GM20000 (cell line): Measurements from ENCODE around the gene IL19.

ENCODE experiments used
- DNase-seq: peaks from one replicate; pipeline ENCODE4 v3.0.0; 2012; ENCODE audit warnings: low spot score
- CTCF ChIP-seq: IDR thresholded peaks from 2 replicates; pipeline ENCODE4 v1.5.1; 2012; ENCODE audit warnings: mild to moderate bottlenecking, control low read depth; ENCODE audit errors: extremely low read depth, missing control alignments

Gene IL19

GRCh38 chr1:206742719-206743383, 27.7 kb upstream of the IL19 start:
- no peak for DNase-seq
- TF ChIP-seq CTCF = no peak

- no peak for TF ChIP-seq CTCF
- no peak for DNase-seq
Measured at GRCh38 chr1:206744683-206745082, 25.9 kb upstream of the IL19 start.

- TF ChIP-seq CTCF = no peak
- DNase-seq = no peak
Measured at GRCh38 chr1:206745301-206745700, 25.3 kb upstream of the IL19 start.

- no peak for TF ChIP-seq CTCF
- no peak for DNase-seq
Measured at GRCh38 chr1:206748348-206749030, 22.1 kb upstream of the IL19 start.

GRCh38 chr1:206751891-206752290, 18.7 kb upstream of the IL19 start:
- DNase-seq = no peak

GRCh38 chr1:206752481-206752880, 18.1 kb upstream of the IL19 start:
- no peak for TF ChIP-seq CTCF
- no peak for DNase-seq

More at GRCh38 chr1:206751891-206752290, 18.7 kb upstream of the IL19 start:
- TF ChIP-seq CTCF = no peak

- DNase-seq = no peak
- TF ChIP-seq CTCF = no peak
Measured at GRCh38 chr1:206753141-206753540, 17.4 kb upstream of the IL19 start.
